Neural progenitor cell (in vitro differentiated cells): ENCODE data around the gene MUSTN1. TPM values are rescaled to one million over a fixed set of nuclear protein-coding genes. Genes with fewer than 3 reads are reported as not detected.

Experiments
- DNase-seq: peaks from one replicate; pipeline ENCODE4 v3.0.0-alpha.2; 2016; ENCODE audit warnings: low spot score
- H2AFZ ChIP-seq: fragments of 200-600 bp; sonication (generic); replicated peaks from 2 replicates; pipeline ENCODE4 v1.6.1; 2016; ENCODE audit warnings: antibody characterized with exemption
- H3F3A ChIP-seq: fragments of 200-600 bp; sonication (generic); 2 replicates; pipeline ENCODE4 v1.6.1; 2016; ENCODE audit warnings: antibody characterized with exemption, low read depth
- H3K27ac ChIP-seq: fragments of 200-600 bp; sonication (generic); 2 replicates; pipeline ENCODE4 v1.5.1; 2016; ENCODE audit warnings: mild to moderate bottlenecking
- H3K27me3 ChIP-seq: fragments of 200-600 bp; sonication (generic); 2 replicates; pipeline ENCODE4 v1.6.1; 2016; ENCODE audit warnings: mild to moderate bottlenecking, moderate library complexity
- H3K36me3 ChIP-seq: fragments of 200-600 bp; sonication (generic); 2 replicates; pipeline ENCODE4 v1.5.1; 2016
- H3K4me1 ChIP-seq: fragments of 200-600 bp; sonication (generic); 2 replicates; pipeline ENCODE4 v1.6.1; 2016; ENCODE audit warnings: mixed run types
- H3K4me2 ChIP-seq: fragments of 200-600 bp; sonication (generic); 2 replicates; pipeline ENCODE4 v1.6.1; 2016
- H3K4me3 ChIP-seq: fragments of 200-600 bp; sonication (generic); 2 replicates; pipeline ENCODE4 v1.5.1; 2016
- H3K79me2 ChIP-seq: fragments of 200-600 bp; sonication (generic); 2 replicates; pipeline ENCODE4 v1.6.1; 2016; ENCODE audit warnings: low read depth
- H3K9ac ChIP-seq: fragments of 200-600 bp; sonication (generic); 2 replicates; pipeline ENCODE4 v1.6.1; 2016
- H3K9me3 ChIP-seq: fragments of 200-600 bp; sonication (generic); 2 replicates; pipeline ENCODE4 v1.5.1; 2016; ENCODE audit warnings: low read depth
- H4K20me1 ChIP-seq: fragments of 200-600 bp; sonication (generic); 2 replicates; pipeline ENCODE4 v1.6.1; 2016; ENCODE audit warnings: low read depth
- H3K27ac Mint-ChIP-seq: 3 replicates; pipeline ENCODE4 v1.8.0; 2021; ENCODE audit warnings: mixed read lengths
- H3K27me3 Mint-ChIP-seq: 2 replicates; pipeline ENCODE4 v1.8.0; 2022; ENCODE audit warnings: low read depth, mild to moderate bottlenecking, inconsistent platforms, moderate library complexity, mixed read lengths; ENCODE audit not compliant: insufficient read depth
- H3K36me3 Mint-ChIP-seq: 3 replicates; pipeline ENCODE4 v1.8.0; 2021; ENCODE audit warnings: mixed read lengths
- H3K4me1 Mint-ChIP-seq: 3 replicates; pipeline ENCODE4 v1.8.0; 2021; ENCODE audit warnings: mixed read lengths
- H3K4me3 Mint-ChIP-seq: 3 replicates; pipeline ENCODE4 v1.8.0; 2021; ENCODE audit warnings: mild to moderate bottlenecking, moderate library complexity, mixed read lengths
- H3K9me3 Mint-ChIP-seq: 3 replicates; pipeline ENCODE4 v1.8.0; 2020; ENCODE audit warnings: mixed read lengths
- CTCF ChIP-seq: fragments of 200-600 bp; sonication (generic); IDR thresholded peaks from 2 replicates; pipeline ENCODE4 v1.5.1; 2017; ENCODE audit warnings: antibody characterized with exemption, mild to moderate bottlenecking
- EZH2 ChIP-seq: fragments of 200-600 bp; sonication (generic); IDR thresholded peaks from 2 replicates; pipeline ENCODE4 v1.6.1; 2017; ENCODE audit warnings: antibody characterized with exemption, mild to moderate bottlenecking, moderate library complexity
- EZH2phosphoT487 ChIP-seq: fragments of 200-600 bp; sonication (generic); IDR thresholded peaks from 2 replicates; pipeline ENCODE4 v1.6.1; 2017; ENCODE audit warnings: antibody characterized with exemption
- total RNA-seq: library from RNA; depleted of rRNA; stranded (reverse); fragments of >200 nt; gene quantifications from 2 replicates; pipeline ENCODE4 v1.2.3, GENCODE V29; 2015; ENCODE audit warnings: low replicate concordance

MUSTN1 gene
- total RNA-seq, 1 donor from 2014 or later = 2.0 TPM

DNA sequence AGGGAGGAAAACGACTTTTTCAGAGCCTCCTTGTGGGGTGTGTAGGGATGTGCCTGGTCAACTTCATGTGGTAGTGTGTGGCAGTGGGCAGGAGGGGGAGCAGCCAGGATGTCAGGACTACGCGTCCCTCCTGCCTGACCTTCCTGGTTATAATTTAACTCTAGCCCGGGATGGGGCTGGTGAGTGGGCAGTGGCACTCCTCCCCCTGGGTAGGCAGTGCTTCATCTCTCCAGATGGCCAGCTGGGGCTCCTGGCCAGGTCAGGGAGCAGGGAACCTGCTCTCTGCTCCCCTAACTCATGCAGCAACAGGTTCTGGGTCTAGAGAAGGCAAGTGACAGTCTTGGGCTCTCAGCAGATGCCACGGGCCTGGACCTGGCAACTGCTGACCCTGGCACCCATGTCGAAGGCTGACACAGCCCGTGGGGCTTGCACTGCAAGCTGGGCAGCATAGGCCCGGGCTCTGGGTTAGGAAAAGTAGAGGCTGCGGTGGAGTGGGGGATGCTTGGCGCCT is 6.9 kb downstream of the MUSTN1 start:
- no peak overlapping the region for H2AFZ ChIP-seq
- no peaks in the 10 kb centered on the region for H3K79me2 ChIP-seq
- H3K27ac ChIP-seq = no peak overlapping the region
- H3K4me1 Mint-ChIP-seq = peaks cover 3% of the 10 kb centered on the region
- no peak overlapping the region for H3K4me2 ChIP-seq
- H3K9ac ChIP-seq = no peak overlapping the region
- H3K4me3 ChIP-seq = no peak overlapping the region
- peaks cover 6% of the 10 kb centered on the region for H3K4me1 ChIP-seq
- H4K20me1 ChIP-seq = no peaks in the 10 kb centered on the region
- H3F3A ChIP-seq = no peaks in the 10 kb centered on the region
- H3K27me3 Mint-ChIP-seq = peaks cover 16% of the 10 kb centered on the region
- TF ChIP-seq CTCF = peak; percentile 11
- no peak for TF ChIP-seq EZH2phosphoT487
- TF ChIP-seq EZH2 = no peak
- DNase-seq = peak; percentile 15
- no peaks in the 10 kb centered on the region for H3K36me3 ChIP-seq
- H3K9me3 Mint-ChIP-seq = no peaks in the 10 kb centered on the region
- H3K36me3 Mint-ChIP-seq = peaks cover 2% of the 10 kb centered on the region
- H3K27ac Mint-ChIP-seq = no peak overlapping the region
- no peak overlapping the region for H3K4me3 Mint-ChIP-seq
- H3K27me3 ChIP-seq = no peaks in the 10 kb centered on the region
- H3K9me3 ChIP-seq = no peaks in the 10 kb centered on the region

DNA sequence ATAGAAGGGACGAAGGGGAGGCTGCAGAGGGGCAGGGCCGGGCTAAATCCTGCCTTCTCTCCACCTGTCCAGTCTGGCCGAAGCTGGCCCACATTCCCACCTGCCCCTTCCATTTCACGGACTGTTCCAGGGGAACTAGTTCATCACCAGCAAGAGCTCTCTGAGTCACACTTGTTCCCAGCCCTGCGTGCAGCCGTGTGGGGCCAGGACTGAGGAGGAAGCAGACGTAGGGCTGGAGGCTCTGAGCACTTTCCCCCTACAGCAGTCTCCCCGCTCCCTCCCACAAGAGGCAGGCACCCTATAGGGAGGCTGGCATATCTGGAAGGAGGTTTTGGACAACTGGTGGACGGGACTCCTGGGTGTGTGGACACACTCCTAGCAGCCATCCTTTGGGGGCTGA is 7.4 kb downstream of the MUSTN1 start:
- Mint-ChIP-seq H3K4me3 (peak overlapping the region; percentile 35), H3K9me3 (no peaks in the 10 kb centered on the region), H3K36me3 (peaks cover 2% of the 10 kb centered on the region), H3K27ac (no peak overlapping the region), H3K4me1 (peaks cover 3% of the 10 kb centered on the region), H3K27me3 (peaks cover 16% of the 10 kb centered on the region)
- Histone ChIP-seq H3K36me3 (no peaks in the 10 kb centered on the region), H4K20me1 (no peaks in the 10 kb centered on the region), H3K27me3 (no peaks in the 10 kb centered on the region), H3F3A (no peaks in the 10 kb centered on the region), H3K4me3 (no peak overlapping the region), H3K4me2 (no peak overlapping the region), H3K4me1 (peaks cover 3% of the 10 kb centered on the region), H3K79me2 (no peaks in the 10 kb centered on the region), H3K27ac (no peak overlapping the region), H3K9ac (no peak overlapping the region), H3K9me3 (no peaks in the 10 kb centered on the region), H2AFZ (no peak overlapping the region)
- TF ChIP-seq EZH2phosphoT487 (no peak), EZH2 (no peak), CTCF (no peak)
- DNase-seq = no peak

DNA sequence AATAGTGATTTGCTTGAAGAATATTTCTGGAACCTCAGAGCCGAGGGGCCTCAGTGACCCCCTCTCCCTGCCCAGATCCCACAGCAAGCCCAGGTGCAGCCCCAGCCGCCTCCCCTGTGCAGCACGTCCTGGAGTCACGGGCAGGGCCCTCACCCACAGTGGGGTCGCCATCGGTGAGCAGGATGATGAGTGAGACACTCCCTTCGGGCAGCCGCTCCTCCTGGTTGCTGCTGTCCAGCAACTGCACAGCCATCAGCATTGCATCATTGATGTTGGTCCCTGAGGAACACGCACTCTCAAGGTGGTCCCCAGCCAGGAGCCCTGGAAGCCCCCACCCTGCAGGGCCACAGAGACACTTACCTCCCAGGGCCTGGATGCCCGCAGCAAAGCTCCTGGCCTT is 10.8 kb downstream of the MUSTN1 start:
- DNase-seq = no peak
- H2AFZ ChIP-seq = no peak overlapping the region
- peaks cover 4% of the 10 kb centered on the region for H3F3A ChIP-seq
- Mint-ChIP-seq H3K27me3 (peaks cover 16% of the 10 kb centered on the region), H3K4me1 (peaks cover 13% of the 10 kb centered on the region), H3K4me3 (no peak overlapping the region), H3K9me3 (no peaks in the 10 kb centered on the region), H3K36me3 (no peaks in the 10 kb centered on the region), H3K27ac (no peak overlapping the region)
- no peak overlapping the region for H3K4me3 ChIP-seq
- H3K9ac ChIP-seq = no peak overlapping the region
- no peaks in the 10 kb centered on the region for H3K27me3 ChIP-seq
- no peaks in the 10 kb centered on the region for H3K9me3 ChIP-seq
- TF ChIP-seq EZH2 (no peak), CTCF (no peak), EZH2phosphoT487 (no peak)
- H3K4me2 ChIP-seq = no peak overlapping the region
- no peaks in the 10 kb centered on the region for H3K79me2 ChIP-seq
- no peaks in the 10 kb centered on the region for H4K20me1 ChIP-seq
- H3K36me3 ChIP-seq = no peaks in the 10 kb centered on the region
- H3K27ac ChIP-seq = no peak overlapping the region
- H3K4me1 ChIP-seq = peaks cover 10% of the 10 kb centered on the region
